HepG2 (cell line): Measurements from ENCODE around the gene CLCN4. TPM values are rescaled to one million over a fixed set of nuclear protein-coding genes. Genes with fewer than 3 reads are reported as not detected.

Experiments used
- ATAC-seq: fragments of 200-7000 bp; cut with Tn5 transposase; 3 replicates; pipeline ENCODE4 v1.9.1; 2020; ENCODE audit warnings: mild to moderate bottlenecking, moderate library complexity
- BruUV-seq: library from RNA; stranded (reverse); fragments of 400-500 nt; replicated peaks from 2 replicates; lab custom pipeline; 2021; lab: Mats Ljungman, UMichigan
- CTCF ChIA-PET: fragments of 300-600 bp; formaldehyde crosslinking; extraction: SDS; loops from one replicate; lab custom pipeline; 2021; ENCODE audit warnings: low total read pairs, inconsistent platforms, low intra/inter-chr PET ratio; lab: Yijun Ruan, JAX
- POLR2A ChIA-PET: fragments of 350-600 bp; sonication (Branson Sonifier 250); formaldehyde crosslinking; loops from one replicate; lab custom pipeline; 2020; ENCODE audit warnings: antibody characterized with exemption, inconsistent platforms; lab: Yijun Ruan, JAX
- DNase-seq: peaks from one replicate; pipeline ENCODE4 v3.0.0-alpha.2; 2015; ENCODE audit warnings: low spot score
- FAIRE-seq: peaks from 3 replicates; lab custom pipeline; 2011; peaks lifted over from hg19 to GRCh38; lab: Jason Lieb, UNC
- H2AFZ ChIP-seq: one replicate; pipeline ENCODE4 v1.6.1; 2011; ENCODE audit warnings: low read length, inconsistent platforms
- H3K27ac ChIP-seq: fragments of 300-600 bp; 3 replicates; pipeline ENCODE4 v1.8.0; 2011; ENCODE audit warnings: mixed run types, mild to moderate bottlenecking, mixed read lengths, low read length, inconsistent platforms; ENCODE audit not compliant: insufficient read depth; ENCODE audit errors: extremely low read length
- H3K27me3 ChIP-seq, 2 experiments: fragments of 200-600 bp in 1 of 2; 2 replicates in 1 of 2; 3 replicates in 1 of 2; pipeline versions ENCODE4 v1.6.0 to v1.8.0; 2011; ENCODE audit warnings: low read length in 2 of 2, mild to moderate bottlenecking in 2 of 2, moderate library complexity in 2 of 2, inconsistent platforms in 1 of 2; ENCODE audit not compliant: insufficient read depth in 2 of 2, control insufficient read depth in 1 of 2
- H3K36me3 ChIP-seq, 2 experiments: fragments of 200-600 bp in 1 of 2; replicated peaks in 1 of 2; 2 replicates in 1 of 2; 3 replicates in 1 of 2; pipeline versions ENCODE4 v1.5.1 to v1.8.0; 2011; ENCODE audit warnings: low read length in 2 of 2, inconsistent platforms in 1 of 2; ENCODE audit not compliant: insufficient read depth in 2 of 2, control insufficient read depth in 1 of 2
- H3K4me1 ChIP-seq: 2 replicates; pipeline ENCODE4 v1.5.1; 2012; ENCODE audit warnings: low read length, inconsistent platforms; ENCODE audit not compliant: insufficient read depth
- H3K4me2 ChIP-seq: 2 replicates; pipeline ENCODE4 v1.6.0; 2011; ENCODE audit warnings: low read depth, low read length, inconsistent platforms
- H3K4me3 ChIP-seq, 3 experiments: fragments of 200-600 bp in 1 of 3; sonication (generic), shearing (Covaris generic) in 1 of 3; replicated peaks in 1 of 3; 2 replicates each; pipeline ENCODE4 v1.5.1; 2011 to 2016; ENCODE audit warnings: low read length in 3 of 3, inconsistent platforms in 2 of 3, low read depth in 2 of 3, mild to moderate bottlenecking in 2 of 3, control low read depth in 1 of 3, mixed read lengths in 1 of 3; ENCODE audit not compliant: insufficient read depth in 1 of 3
- H3K79me2 ChIP-seq: one replicate; pipeline ENCODE4 v1.6.1; 2011; ENCODE audit warnings: low read length, inconsistent platforms; ENCODE audit not compliant: insufficient read depth
- H3K9ac ChIP-seq: 2 replicates; pipeline ENCODE4 v1.6.0; 2011; ENCODE audit warnings: mild to moderate bottlenecking, low read depth, low read length, inconsistent platforms; ENCODE audit not compliant: insufficient read depth
- H3K9me3 ChIP-seq: 2 replicates; pipeline ENCODE4 v1.5.1; 2012; ENCODE audit warnings: mild to moderate bottlenecking, low read length
- H4K20me1 ChIP-seq: 2 replicates; pipeline ENCODE4 v1.6.0; 2011; ENCODE audit warnings: inconsistent platforms, mild to moderate bottlenecking, low read length, moderate library complexity; ENCODE audit not compliant: insufficient read depth
- NFE2L2 ChIP-seq: fragments of 150-350 bp; IDR thresholded peaks from 2 replicates; pipeline ENCODE4 v1.6.1; 2014; ENCODE audit warnings: low read length
- RERE ChIP-seq: IDR thresholded peaks from 2 replicates; pipeline ENCODE4 v1.6.1; 2016; ENCODE audit warnings: low read depth, missing genetic modification reagents, missing compliant biosample characterization
- TMF1 ChIP-seq: sonication (generic); formaldehyde crosslinking; IDR thresholded peaks from 2 replicates; pipeline ENCODE4 v1.8.1; 2022; ENCODE audit warnings: low read depth, missing genetic modification reagents
- ZHX1 ChIP-seq: sonication (generic); formaldehyde crosslinking; IDR thresholded peaks from 2 replicates; pipeline ENCODE4 v1.8.1; 2022; ENCODE audit warnings: low read depth, mild to moderate bottlenecking, missing genetic modification reagents
- WGBS: methylation state at CpG from one replicate; pipeline ENCODE4 v1.1.6; 2017; ENCODE audit warnings: low lambda C conversion rate; 5-methylcytosine and 5-hydroxymethylcytosine counted together
- in situ Hi-C: cut with HindIII; loops from 2 replicates; pipeline ENCODE4 v1.10.0; 2017; ENCODE audit warnings: low pct_unique_long_range_greater_than_20kb; ENCODE audit not compliant: extremely low pct_ligation_motif_present
- intact Hi-C: fragments of 100-400 bp; cut with micrococcal nuclease; formaldehyde crosslinking; loops from one replicate; pipeline ENCODE4 v1.10.0; 2022; ENCODE audit not compliant: unreplicated experiment
- polyA plus RNA-seq, 8 experiments: library from polyadenylated mRNA; depleted of rRNA in 3 of 8; stranded (reverse) in 7 of 8; unstranded in 1 of 8; fragments of >200 nt; fragmentation: Illumina TruSeq in 4 of 8; extraction: Trizol in 4 of 8; gene quantifications; 2 replicates each; pipeline versions ENCODE4 v1.2.1 to v1.2.3, GENCODE V29; 2011 to 2016; ENCODE audit warnings: low read depth in 4 of 8, missing spikeins in 1 of 8, mixed read lengths in 1 of 8; ENCODE audit not compliant: insufficient read depth in 1 of 8
- total RNA-seq, 5 experiments: library from RNA; depleted of rRNA; stranded (reverse); fragments of >200 nt; fragmentation: Illumina TruSeq; extraction: Trizol; gene quantifications; 2 replicates each; pipeline ENCODE4 v1.2.3, GENCODE V29; 2016; ENCODE audit warnings: low read depth in 1 of 5

CLCN4 gene
- total and polyA plus RNA-seq, 2 of the 13 experiments (the other 11 are each of a cell fraction or from before 2014, with no cell fraction given), result 1.8 to 2.5 TPM

GRCh38 chrX:10178866-10179463 is 22.2 kb downstream of the CLCN4 start:
- H3K27me3 ChIP-seq, result no peaks in the 10 kb centered on the region
- no peaks in the 10 kb centered on the region for H3K79me2 ChIP-seq
- DNase-seq (no peak), ATAC-seq (no peak), FAIRE-seq (no peak)
- ChIA-PET CTCF (no interaction called here), POLR2A (no interaction called here)
- H3K4me3 ChIP-seq, result no peak overlapping the region
- no peaks in the 10 kb centered on the region for H3K9me3 ChIP-seq
- no peak overlapping the region for H3K4me2 ChIP-seq
- H3K9ac ChIP-seq, result no peak overlapping the region
- no peak overlapping the region for H3K27ac ChIP-seq
- no peaks in the 10 kb centered on the region for H4K20me1 ChIP-seq
- in situ Hi-C loops (no loop called here), intact Hi-C loops (no loop called here)
- no peak for TF ChIP-seq RERE (CRISPR knock-in tag)
- no peak for TF ChIP-seq TMF1
- TF ChIP-seq ZHX1 (CRISPR knock-in tag), result no peak
- no peak for TF ChIP-seq NFE2L2
- H2AFZ ChIP-seq, result no peak overlapping the region
- no TSS peak for BruUV-seq
- WGBS, result 100% methylated on average over 5 of the region's 5 CpGs
- 0 out of 2 replicates have a peak, but pooled peaks cover 9% of the 10 kb centered on the region for H3K4me1 ChIP-seq
- no peaks in the 10 kb centered on the region for H3K36me3 ChIP-seq
